GM19397 (cell line): ENCODE results near the gene PLXDC2.

Experiments used
- ATAC-seq: cut with Tn5 transposase; IDR thresholded peaks from one replicate; pipeline ENCODE4 v1.9.1; 2021; ENCODE audit warnings: mild to moderate bottlenecking, moderate library complexity; ENCODE audit not compliant: unreplicated experiment

PLXDC2 gene

DNA sequence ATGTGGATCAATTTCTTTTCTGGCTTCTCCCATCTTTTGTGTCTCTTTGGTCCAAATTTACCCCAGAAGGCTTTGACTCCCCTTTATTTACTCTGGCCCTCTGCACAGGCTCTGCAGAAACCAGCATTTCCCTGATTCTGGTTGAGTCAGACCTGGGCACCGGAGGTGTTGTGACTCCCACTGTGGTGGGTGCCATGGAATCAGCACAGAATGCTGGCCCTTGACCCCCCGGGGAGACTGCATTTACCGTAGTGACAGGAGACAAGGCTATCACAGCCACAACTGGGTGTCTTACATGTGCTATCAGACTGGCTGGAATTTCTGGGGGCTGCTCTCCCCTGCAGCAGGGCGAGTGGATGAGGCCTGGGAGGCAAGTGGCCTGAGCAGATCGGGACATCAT, 37.6 kb downstream of the PLXDC2 start:
- no peak for ATAC-seq

- ATAC-seq, result no peak
These were observed 41.6 kb downstream of the PLXDC2 start for GRCh38 chr10:19857876-19858275.

DNA sequence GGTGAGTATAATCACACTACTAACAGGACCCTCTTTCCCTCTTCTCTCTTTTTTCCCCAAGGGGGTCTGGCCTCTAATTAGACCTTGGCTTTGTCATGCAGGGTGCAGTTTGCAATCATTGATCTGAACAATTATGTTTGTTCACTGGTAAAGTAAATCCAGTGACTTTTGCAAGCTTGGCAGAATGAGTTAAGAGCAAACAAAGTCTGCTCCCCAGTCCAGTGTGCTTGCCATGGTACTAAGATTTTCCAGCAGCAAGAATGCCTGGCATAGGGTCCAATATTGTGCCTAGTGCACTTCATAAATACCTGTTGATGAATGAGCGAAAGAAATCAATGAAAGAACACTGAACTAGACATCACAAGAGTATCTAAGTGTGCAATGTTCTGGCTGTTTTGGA, 43.9 kb downstream of the PLXDC2 start:
- no peak for ATAC-seq

- ATAC-seq, result no peak
These were observed 46.7 kb downstream of the PLXDC2 start for GRCh38 chr10:19862811-19863515.

DNA sequence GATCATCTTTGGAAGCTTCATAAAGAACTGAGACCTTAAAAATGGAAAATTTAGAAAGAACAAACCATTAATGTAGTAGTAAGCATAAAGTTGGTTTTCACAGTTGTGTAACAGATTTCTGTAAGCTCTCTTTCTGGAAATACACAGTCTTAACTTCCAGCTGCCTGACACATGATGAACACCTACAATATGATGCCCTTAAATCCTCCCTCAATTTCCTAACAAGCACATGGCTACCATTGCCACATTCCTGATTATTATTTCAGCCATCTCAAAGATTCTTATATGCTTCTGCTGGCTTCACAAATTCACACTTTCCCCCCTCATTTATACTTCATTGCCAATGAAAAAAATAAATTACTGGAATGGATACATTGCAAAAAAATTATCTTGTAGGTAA, 49.4 kb downstream of the PLXDC2 start:
- no peak for ATAC-seq

DNA sequence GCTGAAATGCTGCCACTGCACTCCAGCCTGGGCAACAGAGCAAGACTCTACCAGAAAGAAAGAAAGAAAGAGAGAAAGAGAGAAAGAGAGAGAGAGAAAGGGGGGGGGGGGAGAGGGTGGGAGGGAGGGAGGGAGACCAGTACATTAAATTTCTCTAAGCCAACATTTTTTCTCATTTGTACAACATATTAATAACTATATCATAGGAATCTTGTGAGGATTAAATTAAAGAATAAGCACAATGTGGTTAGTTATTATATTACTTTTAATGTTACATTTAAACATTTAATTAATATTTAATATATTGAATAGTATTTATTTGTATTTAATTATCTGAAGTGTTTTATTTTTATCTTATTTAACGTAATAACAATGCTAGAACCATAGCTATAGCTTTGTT, 53.1 kb downstream of the PLXDC2 start:
- no peak for ATAC-seq

DNA sequence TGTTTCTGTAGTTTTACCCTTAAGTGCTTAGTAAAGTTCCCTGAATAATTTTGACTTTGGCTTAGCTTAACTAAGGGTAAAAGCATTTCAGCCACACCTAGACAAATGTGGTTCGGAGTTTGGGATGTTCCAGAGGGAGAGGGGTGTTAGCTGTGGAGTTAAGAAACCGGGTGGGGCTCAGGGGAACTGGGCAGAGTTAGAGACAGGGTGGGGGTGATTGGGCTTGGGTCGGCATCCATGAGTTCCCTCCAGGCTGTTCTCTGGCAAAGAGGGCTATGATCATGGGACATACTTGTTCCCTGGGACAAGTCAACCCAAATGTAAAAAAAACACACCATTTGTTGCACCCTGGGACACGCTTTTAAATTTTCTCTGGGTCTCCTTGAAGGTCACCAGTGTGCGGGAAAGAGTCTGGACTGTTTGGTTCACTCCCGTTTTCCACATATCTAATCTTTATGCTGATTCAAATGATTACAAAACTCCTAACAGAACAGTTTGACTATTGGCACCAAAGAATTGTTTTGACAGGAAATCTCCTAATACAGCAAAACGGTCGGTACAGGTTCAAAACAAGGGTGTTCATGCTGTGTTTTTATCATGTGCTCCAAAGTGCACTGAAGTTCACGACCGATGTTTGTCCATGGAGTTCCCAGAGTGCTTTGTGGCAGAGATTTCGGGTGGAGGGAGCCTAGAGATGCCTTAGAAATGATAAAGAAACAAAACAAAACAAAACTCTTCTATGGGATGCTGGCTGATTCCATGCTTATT, 56.5 kb downstream of the PLXDC2 start:
- ATAC-seq, result no peak

GRCh38 chr10:19874190-19874589, 58.0 kb downstream of the PLXDC2 start:
- no peak for ATAC-seq

DNA sequence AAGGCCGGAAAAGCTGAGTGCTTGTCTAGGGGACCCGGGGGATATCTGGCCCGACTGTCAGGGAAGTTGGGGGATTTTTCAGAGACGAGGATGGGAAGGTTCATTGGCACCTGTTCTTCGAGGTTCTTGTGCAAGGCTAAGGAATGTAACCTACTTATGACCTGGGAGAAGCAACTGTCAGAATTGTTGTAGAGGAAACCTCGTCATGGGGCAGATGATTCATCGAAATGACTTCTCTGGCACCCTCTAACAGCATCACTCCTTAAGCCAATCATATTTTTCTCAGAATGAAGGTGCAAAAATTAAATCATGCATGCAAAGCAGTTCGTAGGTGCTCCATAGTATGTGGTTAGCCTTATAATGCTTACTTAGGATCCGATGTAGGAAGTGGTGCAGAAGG, 58.6 kb downstream of the PLXDC2 start:
- no peak for ATAC-seq

GRCh38 chr10:19876570-19876969, 60.3 kb downstream of the PLXDC2 start:
- ATAC-seq, result no peak

- ATAC-seq, result no peak
These were observed 61.4 kb downstream of the PLXDC2 start for GRCh38 chr10:19877466-19878255.

GRCh38 chr10:19882621-19883020, 66.4 kb downstream of the PLXDC2 start:
- ATAC-seq, result no peak

DNA sequence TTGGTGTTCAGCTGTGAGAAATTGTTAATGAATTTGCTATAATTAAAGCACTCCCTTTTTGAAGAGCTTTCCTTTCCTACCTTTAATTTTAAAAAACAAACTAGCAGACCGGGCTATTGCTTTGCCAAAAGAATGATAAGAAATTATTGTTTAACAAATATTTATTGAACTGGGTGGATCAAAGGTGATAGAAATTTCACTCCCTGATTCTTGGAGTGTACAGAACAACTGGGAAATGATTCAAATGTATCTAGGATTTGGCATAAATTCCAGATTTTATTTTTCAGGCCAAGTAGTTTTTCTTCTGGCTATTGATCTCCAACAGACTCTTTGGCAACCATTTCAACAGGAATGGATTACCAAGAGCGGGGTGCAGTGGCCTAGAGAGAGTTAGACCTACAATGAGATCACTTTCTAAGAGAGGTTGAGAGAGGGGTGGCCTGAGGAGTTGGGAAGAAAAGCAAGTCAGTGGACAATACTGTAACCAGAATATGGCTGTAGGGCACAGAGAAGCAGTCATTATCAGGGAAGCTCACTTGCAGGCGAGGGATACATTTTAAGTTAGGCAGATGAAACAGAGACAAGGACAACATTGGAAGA, 71.9 kb downstream of the PLXDC2 start:
- no peak for ATAC-seq

- ATAC-seq, result no peak
These were observed 73.0 kb downstream of the PLXDC2 start for GRCh38 chr10:19889256-19889655.

DNA sequence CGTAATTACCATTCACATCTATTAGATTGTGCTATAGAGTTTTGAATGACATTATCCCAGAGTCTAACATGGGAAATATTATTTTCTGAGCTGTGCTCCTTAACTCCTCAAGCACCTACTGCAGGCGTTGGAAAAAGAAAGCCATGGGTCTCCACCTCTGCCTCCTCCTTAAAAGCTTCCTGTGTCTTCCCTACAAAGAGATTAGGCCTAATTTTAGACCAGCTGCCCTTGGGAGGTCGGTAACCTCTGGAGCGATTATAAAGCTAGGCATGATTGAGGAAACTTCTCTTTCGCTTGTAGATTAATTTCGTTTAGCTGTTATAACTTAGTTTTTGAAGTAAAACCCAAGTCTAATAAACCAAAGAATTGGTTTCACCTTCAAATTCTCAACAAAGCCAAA, 75.2 kb downstream of the PLXDC2 start:
- ATAC-seq, result no peak

- ATAC-seq, result no peak
These were observed 76.0 kb downstream of the PLXDC2 start for GRCh38 chr10:19892270-19892669.

DNA sequence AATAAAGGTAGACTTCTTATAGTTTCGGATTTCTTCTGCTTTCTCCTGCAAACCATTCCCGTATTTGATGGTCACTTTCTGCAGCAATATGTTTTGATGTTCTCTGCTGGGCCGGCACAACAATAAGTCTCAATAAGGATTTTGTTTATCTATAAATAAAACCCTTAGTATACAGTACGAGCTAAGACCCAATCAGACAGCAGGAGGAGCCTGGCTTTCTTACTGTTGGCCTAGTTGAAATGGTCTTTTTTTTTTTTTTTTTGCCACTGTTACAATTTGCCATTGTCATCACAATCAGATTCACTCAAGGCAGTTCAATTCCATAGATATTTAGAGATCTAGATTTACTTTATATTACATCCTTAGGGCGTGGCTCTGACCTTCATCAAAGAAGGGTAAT, 76.4 kb downstream of the PLXDC2 start:
- ATAC-seq, result no peak

- ATAC-seq, result no peak
These were observed 79.3 kb downstream of the PLXDC2 start for GRCh38 chr10:19895500-19895899.

- no peak for ATAC-seq
These were observed 86.2 kb downstream of the PLXDC2 start for GRCh38 chr10:19902456-19902855.

GRCh38 chr10:19904202-19904661, 88.0 kb downstream of the PLXDC2 start:
- ATAC-seq, result peak; percentile 85

DNA sequence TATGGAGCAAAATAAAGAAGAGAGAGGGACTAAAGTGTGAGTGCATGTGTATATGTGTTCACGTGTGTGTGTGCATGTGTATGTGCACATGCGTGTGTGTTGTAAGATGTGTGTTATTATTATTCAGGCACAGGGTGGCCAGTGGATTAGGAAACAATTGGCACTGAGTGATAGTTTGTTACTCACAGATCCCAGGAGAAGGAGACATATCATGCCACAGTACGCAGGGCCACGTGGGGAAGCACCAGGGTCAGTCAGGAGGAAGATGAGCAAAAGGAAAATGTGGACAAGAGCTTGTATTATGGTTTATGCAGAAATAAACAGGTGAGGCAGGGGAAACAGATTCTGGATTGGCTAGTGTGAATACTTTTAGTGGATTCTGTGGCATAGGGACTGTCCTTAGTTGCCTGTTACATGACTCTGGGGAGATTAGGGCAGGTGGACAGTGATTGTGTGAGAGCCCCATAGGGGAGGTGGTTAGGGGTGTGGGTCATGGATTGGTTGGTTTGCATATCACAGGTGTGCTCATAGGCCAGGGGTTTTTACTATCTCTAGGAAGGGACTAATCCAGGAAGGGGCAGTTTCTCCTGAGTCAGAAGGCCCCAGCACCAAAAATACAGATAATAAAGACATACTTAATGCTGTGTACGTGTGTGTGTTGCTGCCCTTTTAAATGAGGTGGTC, 90.0 kb downstream of the PLXDC2 start:
- ATAC-seq, result no peak
